Calu3 (cell line): ENCODE data around the gene CDON. TPM values are rescaled to one million over a fixed set of nuclear protein-coding genes. Genes with fewer than 3 reads are reported as not detected.

ENCODE experiments used
- BruUV-seq: library from RNA; stranded (reverse); fragments of 400-500 nt; replicated peaks from 2 replicates; lab custom pipeline; 2021; lab: Mats Ljungman, UMichigan
- CTCF ChIA-PET: fragments of 300-600 bp; sonication (Branson Sonifier 250); formaldehyde crosslinking; loops from one replicate; lab custom pipeline; 2022; ENCODE audit warnings: antibody characterized with exemption; lab: Charles Lee
- DNase-seq: peaks from one replicate; pipeline ENCODE4 v3.0.0; 2022
- H3K27ac Mint-ChIP-seq: one replicate; pipeline ENCODE4 v1.8.0; 2022; ENCODE audit warnings: mixed read lengths; ENCODE audit not compliant: unreplicated experiment
- H3K27me3 Mint-ChIP-seq: one replicate; pipeline ENCODE4 v1.8.0; 2022; ENCODE audit warnings: mixed read lengths; ENCODE audit not compliant: unreplicated experiment
- H3K36me3 Mint-ChIP-seq: one replicate; pipeline ENCODE4 v1.8.0; 2022; ENCODE audit warnings: mild to moderate bottlenecking, moderate library complexity, mixed read lengths; ENCODE audit not compliant: insufficient read depth, unreplicated experiment
- H3K4me1 Mint-ChIP-seq: one replicate; pipeline ENCODE4 v1.8.0; 2022; ENCODE audit warnings: mild to moderate bottlenecking, low read depth, mixed read lengths; ENCODE audit not compliant: unreplicated experiment
- H3K4me3 Mint-ChIP-seq: one replicate; pipeline ENCODE4 v1.8.0; 2022; ENCODE audit warnings: mild to moderate bottlenecking, low read depth, moderate library complexity, mixed read lengths; ENCODE audit not compliant: unreplicated experiment
- H3K9me3 Mint-ChIP-seq: one replicate; pipeline ENCODE4 v1.8.0; 2022; ENCODE audit warnings: low read depth, mixed read lengths; ENCODE audit not compliant: unreplicated experiment
- intact Hi-C: fragments of 100-400 bp; cut with micrococcal nuclease; formaldehyde crosslinking; loops from one replicate; pipeline ENCODE4 v1.10.0; 2022; ENCODE audit not compliant: unreplicated experiment
- total RNA-seq: library from RNA; stranded (reverse); gene quantifications from 2 replicates; pipeline ENCODE4 v1.2.3, GENCODE V29; 2022
- TF ChIP-seq, protein P1 (sequence below): fragments of 200-600 bp; IDR thresholded peaks from one replicate; pipeline ENCODE4 v1.8.0; 2022; ENCODE audit warnings: antibody characterized with exemption; ENCODE audit not compliant: unreplicated experiment

Gene CDON
- total RNA-seq, 1 experiment from 2014 or later = 14.8 TPM

DNA sequence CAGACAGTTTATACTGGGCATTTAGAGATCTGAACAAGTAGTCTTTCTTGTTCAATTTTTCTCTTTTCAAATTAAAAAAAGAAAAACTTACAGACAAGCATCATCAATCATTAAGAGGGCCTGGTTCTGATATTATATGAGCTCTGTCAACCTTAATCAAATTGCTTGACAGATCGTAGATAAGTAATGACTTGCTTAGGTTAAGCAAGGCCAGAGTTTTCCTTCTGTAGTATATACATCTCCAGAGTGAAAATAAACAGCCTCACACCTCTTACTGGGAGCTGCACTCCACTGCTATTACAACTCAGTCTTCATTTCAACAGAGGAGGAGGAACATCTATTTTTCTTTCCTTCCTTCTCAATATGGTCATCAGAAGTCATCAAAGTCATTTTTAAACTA lies 13.5 kb downstream of the CDON start:
- intact Hi-C loops = no loop called here
- Mint-ChIP-seq H3K27me3 (no peaks in the 10 kb centered on the region), H3K36me3 (no peaks in the 10 kb centered on the region), H3K4me1 (no peaks in the 10 kb centered on the region), H3K9me3 (no peaks in the 10 kb centered on the region), H3K27ac (no peak overlapping the region), H3K4me3 (no peak overlapping the region)
- no peak for DNase-seq
- TF ChIP-seq, protein P1, sequence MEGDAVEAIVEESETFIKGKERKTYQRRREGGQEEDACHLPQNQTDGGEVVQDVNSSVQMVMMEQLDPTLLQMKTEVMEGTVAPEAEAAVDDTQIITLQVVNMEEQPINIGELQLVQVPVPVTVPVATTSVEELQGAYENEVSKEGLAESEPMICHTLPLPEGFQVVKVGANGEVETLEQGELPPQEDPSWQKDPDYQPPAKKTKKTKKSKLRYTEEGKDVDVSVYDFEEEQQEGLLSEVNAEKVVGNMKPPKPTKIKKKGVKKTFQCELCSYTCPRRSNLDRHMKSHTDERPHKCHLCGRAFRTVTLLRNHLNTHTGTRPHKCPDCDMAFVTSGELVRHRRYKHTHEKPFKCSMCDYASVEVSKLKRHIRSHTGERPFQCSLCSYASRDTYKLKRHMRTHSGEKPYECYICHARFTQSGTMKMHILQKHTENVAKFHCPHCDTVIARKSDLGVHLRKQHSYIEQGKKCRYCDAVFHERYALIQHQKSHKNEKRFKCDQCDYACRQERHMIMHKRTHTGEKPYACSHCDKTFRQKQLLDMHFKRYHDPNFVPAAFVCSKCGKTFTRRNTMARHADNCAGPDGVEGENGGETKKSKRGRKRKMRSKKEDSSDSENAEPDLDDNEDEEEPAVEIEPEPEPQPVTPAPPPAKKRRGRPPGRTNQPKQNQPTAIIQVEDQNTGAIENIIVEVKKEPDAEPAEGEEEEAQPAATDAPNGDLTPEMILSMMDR = no peak
- BruUV-seq = no TSS peak
- CTCF ChIA-PET = interaction anchor here (0.5 kb wide), 1 partner anchor 484 kb away, joined by 3 read pairs; no protein-coding TSS in a partner anchor

DNA sequence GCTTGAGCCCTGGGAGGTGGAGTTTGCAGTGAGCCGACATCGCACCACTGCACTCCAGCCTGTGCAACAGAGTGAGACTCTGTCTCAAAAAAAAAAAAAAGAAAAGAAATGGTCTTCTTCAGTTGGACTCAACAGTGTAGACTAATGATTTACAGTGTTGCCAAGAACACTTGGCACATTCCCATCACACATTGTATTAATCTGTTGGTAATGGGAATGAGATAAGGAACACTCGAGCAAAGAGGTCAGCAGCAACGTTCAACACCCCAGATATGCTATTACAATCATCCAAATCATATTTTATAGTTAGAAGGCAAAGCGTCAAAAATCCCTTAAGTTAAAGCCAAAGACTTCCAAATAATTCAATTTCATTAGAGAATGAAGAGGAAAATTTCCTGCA lies 14.5 kb downstream of the CDON start:
- CTCF ChIA-PET = no interaction called here
- no peak for DNase-seq
- no peak overlapping the region for H3K4me3 Mint-ChIP-seq
- no peaks in the 10 kb centered on the region for H3K36me3 Mint-ChIP-seq
- BruUV-seq = no TSS peak
- intact Hi-C loops = no loop called here
- no peaks in the 10 kb centered on the region for H3K27me3 Mint-ChIP-seq
- H3K9me3 Mint-ChIP-seq = no peaks in the 10 kb centered on the region
- H3K4me1 Mint-ChIP-seq = no peaks in the 10 kb centered on the region
- TF ChIP-seq, protein P1 = no peak
- no peak overlapping the region for H3K27ac Mint-ChIP-seq

DNA sequence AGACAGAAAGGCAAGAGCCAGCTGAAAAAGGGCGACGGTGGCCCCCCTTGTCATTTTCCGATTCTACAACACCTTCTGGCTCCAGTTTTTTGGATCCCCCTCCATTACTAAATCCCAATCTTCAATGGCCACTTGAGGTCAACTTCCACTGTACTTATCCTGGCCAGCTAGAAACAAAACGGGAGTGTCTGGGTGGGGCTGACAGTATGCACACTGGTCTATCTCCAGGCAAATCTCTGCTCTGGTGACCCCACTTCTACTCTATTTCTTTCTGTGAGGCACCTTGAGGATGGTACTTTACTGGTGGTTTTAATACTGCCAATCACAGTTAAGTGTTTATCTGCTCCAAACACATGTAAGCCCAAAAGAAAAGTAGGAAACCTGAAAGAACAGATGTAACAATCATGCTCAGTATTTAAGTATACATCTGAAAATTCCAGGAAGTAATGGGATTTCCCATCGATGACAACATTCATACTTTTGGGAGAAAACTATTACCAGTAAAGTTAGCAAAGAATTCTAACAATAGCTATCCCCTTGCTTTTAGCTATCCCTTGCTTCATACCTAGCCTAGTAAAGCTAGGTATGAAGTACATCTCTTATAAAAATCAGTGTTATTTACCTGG lies 16.0 kb downstream of the CDON start:
- H3K27me3 Mint-ChIP-seq = no peaks in the 10 kb centered on the region
- no peaks in the 10 kb centered on the region for H3K4me1 Mint-ChIP-seq
- H3K4me3 Mint-ChIP-seq = no peak overlapping the region
- no peaks in the 10 kb centered on the region for H3K9me3 Mint-ChIP-seq
- CTCF ChIA-PET = no interaction called here
- intact Hi-C loops = no loop called here
- BruUV-seq = no TSS peak
- DNase-seq = no peak
- H3K27ac Mint-ChIP-seq = no peak overlapping the region
- TF ChIP-seq, protein P1 = no peak
- H3K36me3 Mint-ChIP-seq = no peaks in the 10 kb centered on the region

DNA sequence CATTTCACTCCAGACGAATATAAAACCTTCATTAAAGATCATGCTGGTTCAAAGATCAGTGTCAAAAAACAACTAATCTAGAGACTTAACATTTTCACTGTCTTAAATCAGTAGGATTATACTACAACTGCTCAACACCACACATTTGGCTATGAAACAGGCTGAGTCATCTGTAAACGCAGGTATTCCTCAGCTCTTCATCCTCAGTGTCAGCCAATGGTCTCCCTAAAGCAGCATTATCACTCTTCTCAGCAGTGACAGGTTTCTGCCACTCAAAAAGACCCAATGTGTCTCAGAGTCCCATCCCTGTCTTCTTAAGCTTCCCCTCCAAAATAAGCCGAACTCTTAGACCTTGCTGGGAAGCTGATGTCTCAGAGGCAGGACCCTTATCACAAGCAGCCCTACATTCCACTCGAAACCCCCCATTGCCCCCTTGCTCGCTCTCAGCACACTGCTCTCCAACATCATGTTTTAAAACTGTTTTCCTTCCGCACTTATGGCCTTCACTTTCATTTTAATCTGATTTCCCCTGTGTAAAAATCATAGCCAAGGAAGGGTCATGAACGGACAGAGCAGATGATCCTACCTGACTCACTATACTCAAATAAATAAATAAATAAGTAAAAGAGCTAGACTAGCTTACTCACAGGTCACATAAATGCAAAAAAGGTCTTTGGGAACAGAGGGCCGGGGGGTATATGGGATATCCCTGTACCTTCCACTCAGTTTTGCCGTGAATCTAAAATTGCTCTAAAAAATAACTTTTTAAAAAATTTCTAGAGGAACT lies 23.0 kb downstream of the CDON start:
- Mint-ChIP-seq H3K9me3 (no peaks in the 10 kb centered on the region), H3K4me1 (no peaks in the 10 kb centered on the region), H3K27me3 (no peaks in the 10 kb centered on the region), H3K36me3 (no peaks in the 10 kb centered on the region), H3K27ac (no peak overlapping the region), H3K4me3 (no peak overlapping the region)
- TF ChIP-seq, protein P1 = no peak
- BruUV-seq = no TSS peak
- no peak for DNase-seq
- CTCF ChIA-PET = no interaction called here
- intact Hi-C loops = no loop called here
